Aorta (tissue), 5 donors: Measurements from ENCODE around the gene ATG7. TPM values are rescaled to one million over a fixed set of nuclear protein-coding genes. Genes with fewer than 3 reads are reported as not detected.
A peak's percentile ranks its signal among the peaks of the same experiment; 100 is the strongest.
"Not testable (repeated sequence)": the region's sequence is repeated elsewhere in the genome, so short reads cannot be mapped to it uniquely, and the experiment has no call there.

Source experiments
- ATAC-seq: fragments of 200-7000 bp; cut with Tn5 transposase; one replicate; pipeline ENCODE4 v1.9.1; 2022; ENCODE audit warnings: moderate library complexity; ENCODE audit not compliant: low FRiP score
- DNase-seq, 2 donors: peaks; one replicate each; pipeline ENCODE4 v3.0.0-alpha.2; 2020
- H3K27ac ChIP-seq, 2 donors: one replicate each; pipeline ENCODE4 v1.5.1; 2013; ENCODE audit warnings: low read length in 2 of 2, mild to moderate bottlenecking in 2 of 2, moderate library complexity in 2 of 2, control low read depth in 1 of 2, inconsistent platforms in 1 of 2, low read depth in 1 of 2
- H3K27me3 ChIP-seq, 2 donors: one replicate each; pipeline ENCODE4 v1.6.1; 2013; ENCODE audit warnings: control low read depth in 1 of 2, low read length in 1 of 2, mild to moderate bottlenecking in 1 of 2, moderate library complexity in 1 of 2; ENCODE audit not compliant: insufficient read depth in 2 of 2, control insufficient read depth in 1 of 2
- H3K36me3 ChIP-seq, 2 donors: one replicate each; pipeline ENCODE4 v1.6.1; 2013; ENCODE audit warnings: control low read depth in 1 of 2, low read length in 1 of 2, mild to moderate bottlenecking in 1 of 2; ENCODE audit not compliant: insufficient read depth in 2 of 2, control insufficient read depth in 1 of 2
- H3K4me1 ChIP-seq, 2 donors: one replicate each; pipeline ENCODE4 v1.6.1; 2013; ENCODE audit warnings: low read length in 2 of 2, control low read depth in 1 of 2, mild to moderate bottlenecking in 1 of 2, moderate library complexity in 1 of 2; ENCODE audit not compliant: insufficient read depth in 2 of 2, control insufficient read depth in 1 of 2
- H3K4me3 ChIP-seq, 2 donors: one replicate each; pipeline ENCODE4 v1.5.1; 2013; ENCODE audit warnings: low read length in 2 of 2, control low read depth in 1 of 2, mild to moderate bottlenecking in 1 of 2
- H3K9me3 ChIP-seq: one replicate; pipeline ENCODE4 v1.6.1; 2013; ENCODE audit warnings: mild to moderate bottlenecking, low read length; ENCODE audit not compliant: control insufficient read depth
- WGBS, 2 donors: extraction: QIAGEN DNeasy Blood & Tissue Kit; methylation state at CpG; one replicate each; pipeline ENCODE4 v1.1.7; 2013; 5-methylcytosine and 5-hydroxymethylcytosine counted together
- intact Hi-C, 2 donors: fragments of 100-400 bp; cut with DNase I; formaldehyde crosslinking; loops; one replicate each; pipeline versions ENCODE4 v1.14.2 to v1.15.0; 2022
- polyA plus RNA-seq, 2 donors: library from polyadenylated mRNA; stranded (reverse); fragments of 200-250 nt; gene quantifications; one replicate each; pipeline ENCODE4 v1.2.3, GENCODE V29; 2013
- total RNA-seq, 2 donors: library from RNA; stranded (reverse); fragmentation: NEBNext Ultra II Directional; extraction: Animal tissue kit (Norgen Biotek cat#: 25700); gene quantifications; one replicate each; pipeline ENCODE4 v1.2.1, GENCODE V29; 2021
- donor health status: healthy with polysubstance abuse.
- donor health status: Bipolar disorder and iron deficiency.
- donor health status: DM: no; HTN: no; CAD: no.
- donor health status: DM: no; HTN: no; CAD: no.
- donor health status: DM: yes; HTN: yes; CAD: no.

Gene ATG7
- total and polyA plus RNA-seq, 4 donors, result 5.1 to 84.1 (median 29.1) TPM

DNA sequence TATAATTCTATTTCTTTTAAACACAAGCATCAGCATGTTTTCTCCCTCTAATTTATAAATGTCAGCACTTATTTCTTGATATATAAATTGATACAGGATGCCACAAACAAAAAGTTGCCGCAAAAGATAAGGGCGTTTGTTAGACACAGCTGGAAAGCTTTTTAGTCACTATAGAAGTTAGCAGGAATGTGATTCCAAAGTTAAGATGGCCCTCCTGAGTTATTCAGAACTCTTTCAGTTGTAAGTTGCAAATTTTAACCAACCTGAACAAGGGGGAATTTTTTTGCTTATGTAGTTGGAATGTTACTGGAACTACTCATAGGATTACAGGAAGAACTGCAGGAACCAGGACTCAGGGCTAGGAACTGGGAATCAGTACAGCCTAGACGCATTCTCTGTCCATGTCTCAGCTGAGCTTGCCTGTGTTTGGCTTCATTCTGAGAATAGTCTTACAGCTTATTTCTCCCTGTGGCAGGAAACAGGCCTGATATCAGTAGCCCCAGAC is 205.3 kb downstream of the ATG7 start:
- H3K36me3 ChIP-seq, result no peaks in the 10 kb centered on the region
- H3K4me3 ChIP-seq, result no peak overlapping the region
- H3K27me3 ChIP-seq, result no peaks in the 10 kb centered on the region
- no peaks in the 10 kb centered on the region for H3K9me3 ChIP-seq
- DNase-seq, result no peak
- intact Hi-C loops, result no loop called here
- H3K27ac ChIP-seq, result peak overlapping the region; percentile 53 to 98
- WGBS, 2 donors, result 15 to 20% methylated on average over 3 of the region's 3 CpGs
- peak; percentile 81 for ATAC-seq
- H3K4me1 ChIP-seq, result peaks cover 0 to 5% of the 10 kb centered on the region in 2 donors

DNA sequence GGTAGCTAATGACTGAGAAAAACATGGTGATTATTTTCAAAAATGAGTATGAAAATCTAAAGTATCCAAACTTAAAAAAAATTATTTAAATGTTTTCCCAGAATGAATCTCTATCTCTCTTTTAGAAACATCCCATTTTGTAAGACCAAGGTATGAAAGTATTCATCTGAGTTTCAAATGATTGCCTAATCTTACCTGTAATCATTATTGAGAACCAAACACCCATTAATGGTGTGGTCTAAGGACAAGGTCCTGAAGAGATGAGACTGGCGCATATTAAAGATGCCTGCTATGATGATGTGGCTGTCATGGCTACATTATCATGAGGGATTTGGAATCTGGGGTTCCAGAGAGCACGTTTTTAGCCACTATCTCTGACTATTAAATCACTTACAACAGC is 206.0 kb downstream of the ATG7 start:
- no peaks in the 10 kb centered on the region for H3K9me3 ChIP-seq
- H3K36me3 ChIP-seq, result no peaks in the 10 kb centered on the region
- peak overlapping the region; percentile 53 to 98 for H3K27ac ChIP-seq
- no peak overlapping the region for H3K4me3 ChIP-seq
- H3K4me1 ChIP-seq, result peaks cover 0 to 5% of the 10 kb centered on the region in 2 donors
- DNase-seq (no peak), ATAC-seq (no peak)
- intact Hi-C loops, result no loop called here
- WGBS, 2 donors, result 43 to 55% methylated on average over 2 of the region's 2 CpGs
- H3K27me3 ChIP-seq, result no peaks in the 10 kb centered on the region

GRCh38 chr3:11479221-11479620 is 207.0 kb downstream of the ATG7 start:
- peaks cover 0 to 5% of the 10 kb centered on the region in 2 donors for H3K4me1 ChIP-seq

DNA sequence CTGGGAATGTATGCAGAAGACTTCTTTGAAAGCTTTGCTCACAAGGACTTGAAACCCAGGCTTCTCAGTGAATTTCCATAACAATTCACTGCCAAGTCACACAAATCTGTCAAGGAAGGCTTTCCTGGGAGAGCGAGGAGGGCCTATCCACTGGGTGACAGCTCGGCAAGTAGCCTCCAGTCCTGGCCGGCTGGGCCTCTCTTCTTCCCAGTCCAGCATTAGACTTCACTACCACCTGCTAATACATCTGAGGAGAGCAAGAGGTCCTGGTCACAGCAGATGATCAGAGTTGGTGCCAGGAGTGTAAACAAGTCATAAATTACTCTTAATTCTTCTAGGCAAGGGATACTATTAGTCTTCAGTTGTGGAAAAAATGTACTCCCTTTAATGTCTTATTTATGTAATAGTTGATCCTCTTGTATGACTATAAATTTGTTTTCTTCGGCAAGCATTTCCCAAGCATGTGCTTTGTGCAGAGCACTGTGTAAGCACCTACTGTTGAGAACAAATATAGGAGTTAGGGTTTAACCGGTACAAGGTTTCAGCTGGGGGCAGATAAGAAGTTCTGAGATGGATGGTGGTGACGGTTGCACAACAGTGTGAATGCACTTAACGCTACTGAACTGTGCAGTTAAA is 208.6 kb downstream of the ATG7 start:
- intact Hi-C loops, result no loop called here
- ATAC-seq (peak; percentile 49), DNase-seq (no peak)
- peak overlapping the region; percentile 90 to 94 for H3K27ac ChIP-seq
- no peak overlapping the region for H3K4me3 ChIP-seq
- no peaks in the 10 kb centered on the region for H3K27me3 ChIP-seq
- 35 to 38% methylated on average over 7 of the region's 7 CpGs for WGBS, 2 donors
- no peaks in the 10 kb centered on the region for H3K9me3 ChIP-seq
- H3K4me1 ChIP-seq, result peaks cover 0 to 5% of the 10 kb centered on the region in 2 donors
- no peaks in the 10 kb centered on the region for H3K36me3 ChIP-seq

More at GRCh38 chr3:11479221-11479620, 207.0 kb downstream of the ATG7 start:
- Histone ChIP-seq H3K27me3 (no peaks in the 10 kb centered on the region), H3K4me3 (no peak overlapping the region), H3K27ac (peak overlapping the region in 1 of 2 donors; percentile 68), H3K9me3 (no peaks in the 10 kb centered on the region), H3K36me3 (no peaks in the 10 kb centered on the region)
- DNase-seq (no peak), ATAC-seq (no peak)
- 10 to 12% methylated on average over 3 of the region's 3 CpGs for WGBS, 2 donors
- intact Hi-C loops, result no loop called here

DNA sequence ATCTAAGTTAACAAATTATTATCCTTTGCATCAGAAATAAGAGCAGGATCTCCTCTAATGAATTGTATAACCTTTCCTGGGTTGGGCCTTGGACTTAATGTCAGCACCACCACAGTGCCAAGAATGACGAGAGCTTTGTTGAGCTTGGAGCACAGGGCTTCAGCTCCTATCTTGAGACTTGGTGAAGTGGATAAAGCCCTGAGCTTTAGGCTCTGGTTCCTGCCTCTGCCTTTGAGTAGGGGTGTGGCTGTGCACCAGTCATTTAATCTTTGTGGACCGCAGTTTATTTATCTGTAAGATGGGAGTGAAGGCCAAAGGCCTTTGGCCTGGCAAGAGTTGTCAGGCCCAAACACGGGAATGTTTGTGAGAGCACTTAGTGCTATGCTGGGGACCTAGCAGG is 209.4 kb downstream of the ATG7 start:
- no peaks in the 10 kb centered on the region for H3K9me3 ChIP-seq
- peak overlapping the region; percentile 29 to 80 for H3K27ac ChIP-seq
- WGBS, 2 donors, result 3 to 6% methylated on average over 3 of the region's 3 CpGs
- no peak overlapping the region for H3K4me3 ChIP-seq
- no peaks in the 10 kb centered on the region for H3K36me3 ChIP-seq
- intact Hi-C loops, result no loop called here
- peaks cover 0 to 5% of the 10 kb centered on the region in 2 donors for H3K4me1 ChIP-seq
- DNase-seq (no peak), ATAC-seq (peak; percentile 77)
- no peaks in the 10 kb centered on the region for H3K27me3 ChIP-seq

GRCh38 chr3:11482021-11482420 is 209.8 kb downstream of the ATG7 start:
- DNase-seq (peak; percentile 77 to 84), ATAC-seq (no peak)
- WGBS, 2 donors, result 37 to 40% methylated on average over 8 of the region's 8 CpGs
- Histone ChIP-seq H3K27me3 (no peaks in the 10 kb centered on the region), H3K4me3 (no peak overlapping the region), H3K27ac (peak overlapping the region; percentile 29 to 80), H3K4me1 (peaks cover 0 to 5% of the 10 kb centered on the region in 2 donors), H3K9me3 (no peaks in the 10 kb centered on the region), H3K36me3 (no peaks in the 10 kb centered on the region)
- intact Hi-C loops, result no loop called here

DNA sequence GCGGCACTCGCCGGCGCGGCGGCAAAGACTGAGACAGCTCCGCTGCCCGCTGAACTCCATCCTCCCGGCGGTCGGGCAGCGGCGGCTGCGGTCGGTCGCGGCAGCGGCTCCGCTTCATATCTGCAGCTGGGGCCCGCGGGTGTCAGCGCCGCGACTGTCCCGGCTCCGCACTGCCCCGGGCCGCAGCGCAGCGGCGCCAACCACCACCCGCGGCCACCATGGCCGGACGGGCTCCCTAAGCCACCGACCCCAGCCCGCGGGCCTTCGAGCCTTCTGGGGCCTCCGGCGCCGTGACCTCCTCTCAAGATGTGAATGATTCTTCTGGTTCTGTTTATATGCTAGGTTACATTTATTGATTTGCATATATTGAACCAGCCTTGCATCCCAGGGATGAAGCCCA is 216.2 kb downstream of the ATG7 start:
- H3K4me3 ChIP-seq, H3K27me3 ChIP-seq, H3K4me1 ChIP-seq, intact Hi-C loops, ATAC-seq, H3K27ac ChIP-seq, DNase-seq, H3K36me3 ChIP-seq, H3K9me3 ChIP-seq: not testable (repeated sequence)
- WGBS, 2 donors, result 97 to 99% methylated on average over 31 to 42 of the region's 42 CpGs

DNA sequence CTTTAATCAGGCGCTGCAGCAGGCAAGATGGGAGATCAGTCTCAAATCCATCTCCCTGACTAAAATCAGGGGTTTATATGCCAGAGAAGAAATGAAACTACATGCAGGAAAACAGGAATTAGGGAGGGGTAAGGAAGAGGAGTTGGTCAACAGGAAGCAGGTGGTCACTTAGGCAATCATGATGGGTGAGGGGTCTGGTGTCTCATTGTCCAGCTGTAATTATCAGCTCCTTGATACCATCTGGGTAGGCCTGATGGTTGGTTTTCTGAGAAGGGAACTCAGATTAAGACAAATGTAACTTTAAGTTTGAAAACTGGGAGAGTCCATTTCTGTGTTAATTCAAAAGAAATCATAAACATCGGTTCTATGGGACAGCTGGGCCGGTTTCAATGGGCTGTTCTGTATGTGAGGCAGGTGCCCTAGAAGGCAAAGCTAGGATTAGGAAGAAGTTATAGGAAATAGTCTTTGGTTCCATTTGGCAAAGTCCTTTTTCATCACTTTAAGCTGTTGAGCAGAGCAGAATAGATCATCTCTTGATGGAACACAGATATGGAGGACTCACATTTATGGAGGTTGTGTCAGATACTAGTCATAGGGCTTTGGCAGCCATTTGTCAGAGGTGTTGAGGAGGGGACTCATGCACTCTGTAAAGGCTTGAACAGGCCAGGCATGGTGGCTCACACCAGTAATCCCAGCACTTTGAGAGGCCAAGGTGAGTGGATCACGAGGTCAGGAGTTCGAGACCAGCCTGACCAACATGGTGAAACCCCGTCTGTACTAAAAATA is 222.1 kb downstream of the ATG7 start:
- peaks cover 0 to 5% of the 10 kb centered on the region in 2 donors for H3K4me1 ChIP-seq
- no peak for ATAC-seq
- intact Hi-C loops, result no loop called here
- WGBS, 2 donors, result 96 to 97% methylated on average over 6 of the region's 6 CpGs
- no peak for DNase-seq
- no peak overlapping the region for H3K27ac ChIP-seq
- no peaks in the 10 kb centered on the region for H3K27me3 ChIP-seq
- no peaks in the 10 kb centered on the region for H3K36me3 ChIP-seq
- H3K4me3 ChIP-seq, result no peak overlapping the region
- no peaks in the 10 kb centered on the region for H3K9me3 ChIP-seq
